ENCODE measurements around the gene DGKD. TPM values are rescaled to one million over a fixed set of nuclear protein-coding genes. Genes with fewer than 3 reads are reported as not detected.

The DGKD gene
- total and polyA plus RNA-seq, 10 of the 15 experiments (the other 5 are each of a cell fraction or from before 2014, with no cell fraction given) = 2.7 to 81.9 (median 27.0) TPM

DNA sequence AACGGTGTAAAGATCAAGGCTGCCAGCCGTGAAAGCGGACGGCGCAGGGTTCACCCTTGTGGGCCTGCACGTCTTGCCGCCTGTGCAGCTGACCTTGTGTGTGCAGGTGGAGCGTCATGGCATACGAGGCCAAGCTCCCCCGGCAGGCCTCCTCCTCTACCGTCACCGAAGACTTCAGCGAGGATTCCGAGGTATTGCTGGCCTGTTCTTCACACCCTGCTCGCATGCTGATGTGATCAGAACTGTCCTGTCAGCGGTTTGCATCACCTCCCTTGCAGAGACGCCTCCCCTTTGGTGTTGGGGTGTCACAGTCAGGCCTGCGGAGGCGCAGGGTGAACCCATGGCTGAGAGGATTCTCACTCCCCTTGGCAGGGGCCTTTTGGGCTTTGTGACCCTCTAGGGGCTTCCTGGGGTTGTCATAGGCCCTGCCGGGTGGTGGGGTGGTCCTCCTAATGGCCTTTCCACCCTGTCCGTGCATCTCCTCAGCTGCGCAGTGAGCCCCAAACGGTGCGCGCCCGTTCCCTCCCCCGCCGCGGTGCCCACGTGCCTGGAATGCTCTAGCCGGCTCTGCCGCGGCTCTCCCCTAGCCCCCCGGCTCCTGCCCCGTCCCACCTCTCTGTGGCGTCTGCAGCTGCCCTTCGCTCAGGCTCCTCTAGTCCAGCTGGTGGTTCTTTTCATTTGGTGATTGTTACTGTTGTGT is 92.5 kb downstream of the DGKD start:
- in situ Hi-C loops (cut with MboI) = loop anchor here (5.0 kb wide), 1 partner anchor 39 kb away; no protein-coding TSS in a partner anchor

DNA sequence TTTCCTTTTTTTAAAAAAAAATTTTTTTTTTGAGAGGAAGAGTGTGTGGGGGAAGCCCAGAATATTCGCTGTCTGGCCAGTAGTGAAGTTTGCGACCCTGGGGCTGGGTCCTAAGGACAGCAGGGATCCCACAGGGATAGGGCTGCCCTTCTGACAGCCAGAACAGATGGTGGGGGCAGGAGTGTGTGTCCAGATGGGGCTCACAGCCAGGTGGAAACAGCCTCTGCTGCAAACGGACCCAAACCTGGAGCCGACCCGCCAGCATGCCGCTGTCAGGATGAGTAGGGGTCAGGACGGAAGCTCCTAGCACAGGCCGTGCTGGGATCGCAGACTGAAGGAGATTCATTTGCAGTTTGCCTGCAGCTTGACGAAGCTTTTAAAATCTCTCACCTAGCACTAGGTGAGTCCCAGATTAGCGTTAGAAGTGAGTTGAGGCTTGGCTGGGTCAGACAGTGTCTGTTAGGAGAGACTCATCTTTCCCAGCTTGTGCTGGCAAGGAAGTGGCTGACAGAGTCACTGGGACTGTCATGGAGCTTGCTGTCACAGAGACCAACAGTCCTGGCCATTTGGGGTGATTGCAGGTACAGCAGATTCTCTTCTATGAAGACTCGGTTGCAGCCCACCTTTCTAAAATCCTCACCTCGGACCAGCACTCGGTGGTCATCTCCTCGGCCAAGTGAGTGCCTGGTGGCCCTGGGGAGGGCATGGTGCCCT is 93.4 kb downstream of the DGKD start:
- intact Hi-C loops (cut with micrococcal nuclease; ENCODE audit: unreplicated experiment) = loop anchor here (10.0 kb wide), 1 partner anchor 133 kb away; no protein-coding TSS in a partner anchor
- Histone ChIP-seq H2AFZ (ENCODE audit: control insufficient read depth, low read depth, low read length) (no peak overlapping the region), H3K4me2 (ENCODE audit: control insufficient read depth, insufficient read depth) (no peak overlapping the region), H3K27ac (ENCODE audit: control insufficient read depth, insufficient read depth) (no peak overlapping the region), H4K20me1 (ENCODE audit: control insufficient read depth, insufficient read depth) (no peaks in the 10 kb centered on the region), H3K4me1 (ENCODE audit: control insufficient read depth, insufficient read depth, low read length) (no peaks in the 10 kb centered on the region), H3K9ac (ENCODE audit: control insufficient read depth, insufficient read depth, low read length) (no peak overlapping the region), H3K9me3 (replicated peaks; ENCODE audit: control insufficient read depth, insufficient read depth, low read length) (no peaks in the 10 kb centered on the region), H3K79me2 (ENCODE audit: control insufficient read depth, insufficient read depth, low read length) (no peaks in the 10 kb centered on the region), H3K36me3 (ENCODE audit: control insufficient read depth in 2 of 2, insufficient read depth in 2 of 2, low read length in 1 of 2) (peaks cover 37 to 43% of the 10 kb centered on the region in 2 experiments), H3K27me3 (replicated peaks in 1 of 2; ENCODE audit: control insufficient read depth in 2 of 2, insufficient read depth in 2 of 2, low read length in 1 of 2) (no peaks in the 10 kb centered on the region), H3K4me3 (no peak overlapping the region)
- ChIA-PET CTCF (interaction anchor here (1.0 to 8.4 kb wide), 2 partner anchors 42 to 150 kb away, joined by 3 to 215 read pairs; no protein-coding TSS in a partner anchor), POLR2A (no interaction called here), SMC1A (ENCODE audit: uncharacterized antibody, unreplicated experiment) (interaction anchor here (1.4 kb wide), 1 partner anchor 41 kb away, joined by 3 read pairs; no protein-coding TSS in a partner anchor), RAD21 (ENCODE audit: unreplicated experiment) (no interaction called here)
- FAIRE-seq (no peak), ATAC-seq (no peak), DNase-seq (ENCODE audit: low read depth, low spot score) (no peak)
- WGBS (ENCODE audit: insufficient coverage, insufficient replicate concordance, low lambda C conversion rate, missing lambda C conversion rate) = 98% methylated on average over 15 of the region's 15 CpGs
- no TSS peak for BruUV-seq (replicated peaks)
- in situ Hi-C loops (cut with MboI) = loop anchor here (5.0 kb wide), 1 partner anchor 40 kb away; no protein-coding TSS in a partner anchor
- TF ChIP-seq LARP7 (IDR thresholded peaks at IDR 0.05) = no peak
- no peak for TF ChIP-seq SUZ12 (IDR thresholded peaks at IDR 0.05; ENCODE audit: unreplicated experiment)
- TF ChIP-seq SRF (IDR thresholded peaks at IDR 0.05; ENCODE audit: low read depth in 2 of 2, low read length in 2 of 2) = no peak
- no peak for TF ChIP-seq PML (IDR thresholded peaks at IDR 0.05; ENCODE audit: low read length)
- TF ChIP-seq ATF7 (IDR thresholded peaks at IDR 0.05; ENCODE audit: low read depth) = no peak
- TF ChIP-seq CBX5 (IDR thresholded peaks at IDR 0.05; ENCODE audit: low read depth) = no peak
- TF ChIP-seq PBX3 (IDR thresholded peaks at IDR 0.05; ENCODE audit: insufficient replicate concordance, low read depth, low read length) = no peak
- no peak for TF ChIP-seq STAT3 (IDR thresholded peaks at IDR 0.05; ENCODE audit: low read depth, low read length)
- no peak for TF ChIP-seq JUND (IDR thresholded peaks at IDR 0.05; ENCODE audit: low read depth, low read length)
- no peak; the same call in 1 of the 2 replicates for TF ChIP-seq POLR2A (IDR thresholded peaks at IDR 0.05; ENCODE audit: low read depth, low read length)
- TF ChIP-seq, protein P1, sequence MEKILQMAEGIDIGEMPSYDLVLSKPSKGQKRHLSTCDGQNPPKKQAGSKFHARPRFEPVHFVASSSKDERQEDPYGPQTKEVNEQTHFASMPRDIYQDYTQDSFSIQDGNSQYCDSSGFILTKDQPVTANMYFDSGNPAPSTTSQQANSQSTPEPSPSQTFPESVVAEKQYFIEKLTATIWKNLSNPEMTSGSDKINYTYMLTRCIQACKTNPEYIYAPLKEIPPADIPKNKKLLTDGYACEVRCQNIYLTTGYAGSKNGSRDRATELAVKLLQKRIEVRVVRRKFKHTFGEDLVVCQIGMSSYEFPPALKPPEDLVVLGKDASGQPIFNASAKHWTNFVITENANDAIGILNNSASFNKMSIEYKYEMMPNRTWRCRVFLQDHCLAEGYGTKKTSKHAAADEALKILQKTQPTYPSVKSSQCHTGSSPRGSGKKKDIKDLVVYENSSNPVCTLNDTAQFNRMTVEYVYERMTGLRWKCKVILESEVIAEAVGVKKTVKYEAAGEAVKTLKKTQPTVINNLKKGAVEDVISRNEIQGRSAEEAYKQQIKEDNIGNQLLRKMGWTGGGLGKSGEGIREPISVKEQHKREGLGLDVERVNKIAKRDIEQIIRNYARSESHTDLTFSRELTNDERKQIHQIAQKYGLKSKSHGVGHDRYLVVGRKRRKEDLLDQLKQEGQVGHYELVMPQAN (conservative IDR thresholded peaks at IDR 0.05) = no peak
- TF ChIP-seq NFXL1 (IDR thresholded peaks at IDR 0.05; ENCODE audit: borderline replicate concordance) = no peak

More for the DNA sequence above, 92.5 kb downstream of the DGKD start:
- Histone ChIP-seq H3K36me3 (ENCODE audit: control insufficient read depth in 2 of 2, insufficient read depth in 2 of 2, low read length in 1 of 2) (peaks cover 32 to 43% of the 10 kb centered on the region in 2 experiments), H3K79me2 (ENCODE audit: control insufficient read depth, insufficient read depth, low read length) (no peaks in the 10 kb centered on the region), H3K4me2 (ENCODE audit: control insufficient read depth, insufficient read depth) (no peak overlapping the region), H3K4me1 (ENCODE audit: control insufficient read depth, insufficient read depth, low read length) (no peaks in the 10 kb centered on the region), H3K27ac (ENCODE audit: control insufficient read depth, insufficient read depth) (no peak overlapping the region), H3K27me3 (replicated peaks in 1 of 2; ENCODE audit: control insufficient read depth in 2 of 2, insufficient read depth in 2 of 2, low read length in 1 of 2) (no peaks in the 10 kb centered on the region), H3K9me3 (replicated peaks; ENCODE audit: control insufficient read depth, insufficient read depth, low read length) (no peaks in the 10 kb centered on the region), H2AFZ (ENCODE audit: control insufficient read depth, low read depth, low read length) (no peak overlapping the region), H3K9ac (ENCODE audit: control insufficient read depth, insufficient read depth, low read length) (no peak overlapping the region), H3K4me3 (no peak overlapping the region), H4K20me1 (ENCODE audit: control insufficient read depth, insufficient read depth) (no peaks in the 10 kb centered on the region)
- ChIA-PET RAD21 (ENCODE audit: unreplicated experiment) (no interaction called here), SMC1A (ENCODE audit: uncharacterized antibody, unreplicated experiment) (no interaction called here), POLR2A (no interaction called here), CTCF (interaction anchor here (5.3 to 8.4 kb wide), 2 partner anchors 27 to 41 kb away, joined by 84 to 215 read pairs; no protein-coding TSS in a partner anchor)
- intact Hi-C loops (cut with micrococcal nuclease; ENCODE audit: unreplicated experiment) = loop anchor here (10.0 kb wide), 1 partner anchor 132 kb away; no protein-coding TSS in a partner anchor
- DNase-seq (ENCODE audit: low read depth, low spot score) (no peak), FAIRE-seq (no peak), ATAC-seq (no peak)
- 94% methylated on average over 37 of the region's 37 CpGs for WGBS (ENCODE audit: insufficient coverage, insufficient replicate concordance, low lambda C conversion rate, missing lambda C conversion rate)
- TF ChIP-seq NFYA (IDR thresholded peaks at IDR 0.05; ENCODE audit: borderline replicate concordance, low read depth, low read length) (no peak), ZNF24 (IDR thresholded peaks at IDR 0.05) (no peak)
- BruUV-seq (replicated peaks) = no TSS peak
